Mesenteric fat pad (tissue), 1 donor: ENCODE measurements around the gene LTB4R. TPM values are rescaled to one million over a fixed set of nuclear protein-coding genes. Genes with fewer than 3 reads are reported as not detected.
A peak's percentile ranks its signal among the peaks of the same experiment; 100 is the strongest.
"Not testable (repeated sequence)": the region's sequence is repeated elsewhere in the genome, so short reads cannot be mapped to it uniquely, and the experiment has no call there.

Source experiments
- DNase-seq: peaks from one replicate; pipeline ENCODE4 v3.0.0-alpha.2; 2020; ENCODE audit warnings: low spot score
- total RNA-seq: library from RNA; stranded (reverse); fragmentation: NEBNext Ultra II Directional; extraction: Animal tissue kit (Norgen Biotek cat#: 25700); gene quantifications from one replicate; pipeline ENCODE4 v1.2.1, GENCODE V29; 2021
- donor health status: DM: yes; HTN: yes; CAD: no.

LTB4R gene
- total RNA-seq, 1 donor from 2014 or later = 11.9 TPM

DNA sequence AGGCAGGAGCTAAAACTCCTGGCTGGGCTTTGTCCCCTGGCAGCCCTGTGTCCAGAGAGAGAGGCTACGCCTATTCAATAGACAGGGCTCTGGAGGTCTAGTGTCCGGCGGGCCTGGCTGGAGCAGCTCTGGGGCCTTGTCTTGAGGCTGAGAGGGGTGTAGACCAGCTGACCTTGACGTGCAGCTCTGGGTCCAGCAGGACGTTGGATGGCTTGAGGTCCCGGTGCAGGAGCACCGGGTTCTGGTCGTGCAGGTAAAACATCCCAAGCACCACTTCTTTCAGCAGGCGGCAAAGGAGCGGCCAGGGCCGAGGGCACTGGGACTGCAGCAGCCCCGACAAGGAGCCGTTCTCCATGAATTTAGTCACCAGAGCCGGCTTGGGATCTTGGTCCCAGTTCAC is 27.5 kb downstream of the LTB4R start:
- no peak for DNase-seq

DNA sequence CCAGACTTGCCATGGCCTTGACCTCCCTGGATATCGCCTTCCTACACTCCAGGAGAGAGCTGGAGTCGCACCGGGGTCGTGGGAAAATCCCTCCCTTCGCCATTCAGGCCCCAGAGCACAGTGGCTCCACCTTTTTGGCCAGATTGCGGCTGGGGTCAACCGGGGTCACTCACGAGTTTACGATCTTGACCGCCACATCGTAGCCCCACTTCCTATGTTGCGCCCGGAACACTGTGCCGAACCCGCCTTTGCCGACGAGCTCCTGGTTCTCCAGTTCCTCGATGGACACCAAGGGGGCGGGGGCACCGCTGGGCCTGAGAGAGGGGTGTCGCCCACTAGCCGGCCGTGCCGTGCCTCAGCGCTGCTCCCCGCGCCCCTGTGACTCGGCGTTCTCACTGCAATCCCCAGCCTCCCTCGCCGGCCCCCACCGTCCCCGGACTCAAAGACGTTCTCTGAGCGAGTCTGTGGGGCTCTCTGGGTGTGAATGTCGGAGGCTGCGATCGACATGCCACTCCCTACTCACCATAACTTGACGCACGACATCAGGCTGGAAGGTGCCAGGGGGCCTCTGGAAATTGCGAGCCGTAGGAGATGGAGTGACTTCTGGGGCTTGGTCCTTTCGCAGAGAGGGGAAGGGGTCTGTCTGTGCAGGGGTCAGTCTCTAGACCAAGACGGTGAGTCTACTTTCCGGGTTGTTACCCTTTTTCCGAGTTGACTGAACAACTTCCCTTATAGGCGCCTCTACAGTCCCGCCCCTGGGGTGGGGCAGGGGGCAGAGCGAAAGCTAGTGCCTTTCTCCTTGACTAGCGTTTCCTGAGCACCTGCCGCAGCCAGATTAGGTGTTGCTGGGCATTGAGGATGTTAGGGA is 28.2 kb downstream of the LTB4R start, which contains the start of gene RIPK3:
Gene RIPK3, minus strand, starts transcription at position 708 of the 868 bp plus-strand sequence. Its CDS starts 165 bp downstream, at position 543.
- DNase-seq = no peak

DNA sequence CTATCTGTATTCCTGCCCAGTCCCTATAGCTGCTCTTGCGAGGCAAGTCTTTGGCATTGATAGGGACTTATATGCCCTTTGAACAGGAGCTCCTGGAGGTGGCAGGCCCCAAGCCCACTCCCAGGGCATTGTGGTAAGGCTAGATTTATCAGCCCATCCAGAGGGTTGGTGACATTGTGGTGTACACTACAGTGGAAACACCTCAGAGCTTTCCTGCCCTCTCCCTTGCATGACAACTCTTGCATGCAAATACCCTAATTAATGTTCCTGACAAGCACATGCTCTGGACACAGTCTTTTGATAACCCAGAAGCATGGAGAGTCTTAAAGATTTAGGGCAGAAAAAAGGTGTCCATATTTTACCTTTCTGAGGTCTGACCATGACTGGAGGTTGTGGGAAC is 29.3 kb downstream of the LTB4R start:
- DNase-seq = no peak

DNA sequence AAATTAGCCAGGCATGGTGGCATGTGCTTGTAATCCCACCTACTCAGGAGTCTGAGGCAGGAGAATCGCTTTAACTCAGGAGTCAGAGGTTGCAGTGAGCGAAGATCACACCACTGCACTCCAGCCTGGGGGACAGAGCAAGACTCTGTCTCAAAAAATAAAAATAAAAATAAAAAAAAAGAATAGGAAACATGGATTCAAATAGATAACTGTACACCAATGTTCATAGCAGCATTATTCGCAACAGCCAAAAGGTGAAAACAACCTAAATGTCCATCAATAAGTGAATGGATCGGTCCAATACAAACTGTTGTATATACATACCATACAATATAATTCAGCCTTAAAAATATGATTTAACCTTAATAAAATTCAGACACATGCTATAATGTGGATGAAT is 31.6 kb downstream of the LTB4R start:
- no peak for DNase-seq

DNA sequence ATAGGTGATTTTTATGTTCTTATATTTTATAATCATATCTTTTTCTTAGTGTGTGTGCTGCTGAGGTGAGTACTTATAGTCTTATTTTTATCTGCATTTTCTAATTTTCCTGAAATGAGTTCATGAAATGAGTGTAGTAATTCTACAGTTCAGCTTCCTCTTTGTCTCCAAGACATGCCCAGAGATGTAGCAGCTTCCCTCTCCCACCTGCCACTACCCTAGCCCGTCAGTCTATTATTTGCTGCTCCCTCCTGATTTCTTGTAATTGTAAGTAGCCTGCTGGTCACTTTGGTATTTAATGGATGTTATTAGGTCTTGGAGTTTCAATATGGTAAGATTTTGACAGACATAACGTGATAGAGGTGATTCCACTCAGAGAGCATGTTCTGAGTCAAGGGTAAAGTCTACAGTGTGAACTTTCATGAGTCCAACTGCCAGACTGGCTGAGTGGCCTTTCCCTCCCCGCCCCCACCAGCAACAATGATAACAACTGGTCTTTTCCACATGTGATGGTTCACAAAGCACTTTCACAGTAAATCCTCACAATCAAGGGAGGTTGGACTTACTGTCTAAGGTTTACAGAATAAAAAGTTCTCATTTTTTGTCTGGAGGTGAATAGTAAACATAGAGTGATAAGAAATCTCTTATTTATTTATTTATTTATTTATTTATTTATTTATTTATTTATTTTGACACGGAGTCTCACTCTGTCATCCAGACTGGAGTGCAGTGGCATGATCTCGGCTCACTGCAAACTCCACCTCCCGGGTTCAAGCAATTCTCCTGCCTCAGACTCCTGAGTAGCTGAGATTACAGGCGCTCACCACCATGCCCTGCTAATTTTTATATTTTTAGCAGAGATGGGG is 32.7 kb downstream of the LTB4R start:
- no peak for DNase-seq

DNA sequence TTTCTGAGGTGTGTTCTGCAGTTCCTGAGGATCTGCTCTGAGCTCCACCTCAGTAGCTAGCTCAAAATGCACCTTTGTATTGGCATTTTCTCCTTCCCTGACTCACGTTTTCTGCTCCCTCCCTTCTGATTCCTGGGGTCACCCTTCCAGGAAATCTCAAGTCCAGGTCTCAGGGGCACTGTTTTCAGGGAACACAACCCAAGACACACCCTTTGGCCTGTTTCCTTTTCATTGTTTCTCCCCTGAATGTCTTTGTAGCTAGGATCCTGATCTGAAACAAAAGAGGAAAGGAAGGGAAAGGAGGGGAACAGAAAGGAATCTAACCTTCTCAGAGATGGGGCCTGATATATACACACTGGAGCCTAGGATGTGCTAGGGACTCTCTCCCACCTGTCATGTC is 35.8 kb downstream of the LTB4R start:
- no peak for DNase-seq

DNA sequence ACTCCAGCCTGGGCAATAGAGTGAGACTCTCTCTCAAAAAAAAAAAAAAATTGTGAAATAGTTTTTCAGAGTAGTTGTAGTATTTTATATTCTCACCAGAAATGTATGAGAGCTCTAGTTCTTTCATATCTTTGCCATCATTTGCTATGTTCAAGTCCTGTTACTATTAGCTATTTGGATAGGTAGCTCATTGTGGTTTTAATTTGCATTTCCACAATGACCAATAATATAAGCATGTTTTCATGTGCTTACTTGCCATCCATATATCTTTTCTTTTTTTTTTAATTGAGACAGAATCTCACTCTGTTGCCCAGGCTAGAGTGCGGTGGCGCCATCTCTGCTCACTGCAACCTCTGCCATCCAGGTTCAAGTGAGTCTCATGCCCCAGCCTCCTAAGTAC is 36.9 kb downstream of the LTB4R start:
- DNase-seq = no peak

DNA sequence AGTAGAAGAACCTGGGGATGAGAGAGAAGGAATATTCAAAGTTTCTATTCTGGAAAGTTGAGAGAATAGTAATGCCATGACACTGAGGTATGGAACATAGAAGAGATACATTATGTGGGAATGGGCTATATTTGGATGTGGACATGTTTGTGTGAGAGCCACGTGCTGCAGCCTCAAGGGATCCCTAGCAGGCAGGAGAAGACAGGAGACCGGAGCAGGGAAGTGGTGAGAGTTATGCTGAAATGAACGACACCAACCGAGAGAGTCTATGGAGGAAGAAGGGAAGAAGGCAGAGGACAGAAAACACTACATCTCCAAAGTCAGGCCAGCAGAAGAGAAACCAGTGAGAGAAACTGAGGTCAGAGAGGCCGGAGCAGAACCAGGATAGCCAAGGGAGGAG is 38.4 kb downstream of the LTB4R start:
- no peak for DNase-seq

DNA sequence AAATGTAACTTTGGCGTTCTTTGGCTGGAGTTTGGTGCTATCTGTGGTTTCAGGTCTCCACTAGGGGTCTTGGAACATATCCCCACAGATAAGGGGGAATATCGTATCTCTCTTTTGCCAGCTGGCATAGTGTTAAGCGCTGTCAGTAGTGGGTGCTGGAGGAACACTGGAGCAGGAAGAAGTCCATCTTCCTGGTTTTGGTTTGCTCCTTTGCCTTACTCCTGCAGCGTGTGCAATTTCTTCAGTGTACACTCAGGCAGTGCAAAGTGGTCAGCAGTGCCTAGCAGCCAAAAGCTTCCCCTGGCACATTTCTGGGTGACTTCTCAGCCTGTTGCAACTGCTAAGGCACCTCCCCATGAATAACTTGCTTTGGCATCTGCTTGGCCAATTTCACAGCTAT is 40.2 kb downstream of the LTB4R start:
- no peak for DNase-seq

DNA sequence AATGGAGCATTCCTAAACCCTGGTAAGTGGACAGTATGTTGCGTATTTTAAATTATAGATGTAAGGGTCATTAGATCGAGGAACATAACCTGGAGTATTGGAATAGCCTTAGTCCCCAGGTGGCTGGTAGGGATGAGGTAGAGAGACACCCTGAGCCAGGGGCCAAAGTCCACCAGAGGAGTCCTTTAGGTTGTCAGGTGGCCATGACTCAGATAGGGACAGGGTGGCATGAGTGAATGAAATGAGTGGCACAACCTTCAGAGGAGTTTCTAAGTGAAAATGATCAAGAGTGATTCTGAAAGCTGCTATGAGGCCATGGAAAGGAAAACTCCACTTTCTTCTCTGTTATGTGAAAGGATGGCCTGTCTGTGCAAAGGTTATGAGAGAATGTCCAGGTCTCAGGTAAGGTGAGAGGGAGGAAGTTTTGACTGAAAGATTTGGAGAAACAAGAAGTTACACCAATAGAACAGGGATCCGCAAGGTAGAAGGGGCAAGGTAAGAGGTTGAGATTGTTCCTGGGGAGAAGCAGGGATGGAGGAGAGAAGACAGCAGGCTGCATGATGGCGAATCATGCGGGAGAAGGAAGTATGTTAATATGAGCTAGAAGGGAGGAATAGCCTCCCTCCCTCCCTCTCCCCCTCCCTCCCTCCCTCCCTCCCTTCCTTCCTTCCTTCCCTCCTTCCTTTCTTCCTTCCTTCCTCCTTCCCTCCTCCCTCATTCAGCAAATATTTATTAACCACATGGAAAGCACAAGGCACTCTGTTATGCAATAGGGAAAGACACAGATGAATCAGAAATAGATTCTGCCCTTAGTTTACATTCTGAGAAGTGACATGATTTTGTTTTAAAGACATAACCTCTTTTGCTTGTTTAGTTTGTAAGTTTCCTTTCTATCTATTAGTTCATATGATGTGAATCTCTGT is 42.5 kb downstream of the LTB4R start:
- no peak for DNase-seq

DNA sequence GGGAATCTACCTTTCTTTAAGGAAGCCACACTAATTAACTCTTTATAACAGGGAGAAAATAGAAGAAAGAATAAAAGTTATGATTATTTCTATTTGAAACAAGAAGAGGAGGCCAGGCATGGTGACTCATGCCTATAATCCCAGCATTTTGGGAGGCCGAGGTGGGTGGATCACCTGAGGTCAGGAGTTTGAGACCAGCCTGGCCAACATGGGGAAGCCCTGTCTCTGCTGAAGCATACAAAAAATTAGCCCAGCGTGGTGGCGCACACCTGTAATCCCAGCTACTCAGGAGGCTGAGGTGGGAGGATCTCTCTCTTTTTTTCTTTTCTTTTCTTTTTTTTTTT is 43.2 kb downstream of the LTB4R start:
- not testable (repeated sequence) for DNase-seq

DNA sequence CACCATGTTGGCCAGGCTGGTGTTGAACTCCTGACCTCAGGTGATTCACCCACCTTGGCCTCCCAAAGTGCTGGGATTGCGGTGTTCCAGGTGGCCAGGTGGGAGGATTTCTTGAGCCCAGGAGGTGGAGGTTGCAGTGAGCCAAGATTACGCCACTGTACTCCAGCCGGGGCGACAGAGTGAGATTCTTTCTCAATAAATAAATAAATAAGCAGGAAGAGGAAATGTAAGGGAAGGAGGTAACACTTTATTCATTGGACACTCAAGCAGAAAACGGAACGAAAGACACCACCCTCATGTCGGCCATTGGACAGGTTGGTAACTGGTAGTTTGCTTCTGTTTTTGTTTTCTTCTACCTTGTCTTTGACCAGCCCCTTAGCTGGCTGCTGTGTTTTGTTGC is 43.7 kb downstream of the LTB4R start:
- no peak for DNase-seq

DNA sequence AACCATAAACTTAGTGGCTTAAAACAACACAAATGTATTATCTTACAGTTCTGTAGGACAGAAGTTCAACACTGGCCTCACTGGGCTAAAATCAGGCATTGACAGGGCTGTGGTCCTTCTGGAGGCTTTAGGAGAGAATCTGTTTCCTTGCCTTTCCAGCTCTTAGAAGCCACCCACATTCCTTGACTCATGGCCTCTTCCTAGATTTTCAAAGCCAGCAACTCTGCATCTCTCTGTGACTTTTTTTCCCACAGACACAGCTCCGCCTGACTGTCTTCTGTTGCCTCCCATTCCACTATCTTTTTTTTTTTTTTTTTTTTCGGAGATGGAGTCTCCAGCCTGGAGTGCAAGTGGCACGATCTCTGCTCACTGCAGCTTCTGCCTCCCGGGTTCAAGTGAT is 44.9 kb downstream of the LTB4R start:
- DNase-seq = no peak

DNA sequence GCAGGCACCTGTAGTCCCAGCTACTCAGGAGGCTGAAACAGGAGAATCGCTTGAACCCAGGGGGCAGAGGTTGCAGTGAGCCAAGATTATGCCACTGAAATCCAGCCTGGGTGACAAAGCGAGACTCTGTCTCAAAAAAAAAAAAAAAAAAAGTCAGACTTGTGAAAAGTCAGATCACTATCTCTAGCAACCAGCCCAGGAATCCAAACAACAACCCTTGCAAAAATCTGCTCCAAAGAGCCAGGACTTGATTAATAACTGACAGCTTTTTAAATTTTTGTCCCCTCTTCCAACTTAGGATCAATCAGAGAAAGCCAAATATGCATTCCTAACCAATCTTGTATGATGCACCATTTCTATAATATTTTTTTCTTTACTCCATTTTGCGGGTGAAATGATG is 49.0 kb downstream of the LTB4R start:
- DNase-seq = no peak

DNA sequence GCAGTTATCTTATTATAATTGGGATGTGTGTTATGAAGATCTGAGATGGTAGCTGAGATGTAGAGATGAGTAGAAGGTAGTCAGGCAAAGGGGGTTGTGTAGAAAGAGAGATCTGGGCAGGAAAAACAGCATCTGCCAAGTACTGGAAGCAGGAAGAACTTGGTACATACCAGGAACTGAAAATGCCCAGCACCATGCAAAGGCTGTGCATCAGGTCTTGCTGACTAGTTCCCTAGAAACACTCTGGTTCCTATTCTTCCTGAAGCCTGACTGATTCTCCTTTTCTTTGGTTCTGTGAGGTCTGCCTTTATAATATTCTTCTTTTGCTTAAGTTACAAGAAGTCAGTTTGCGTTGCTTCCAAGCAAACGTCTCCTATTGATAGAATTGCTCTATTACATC is 50.0 kb downstream of the LTB4R start:
- DNase-seq = no peak

DNA sequence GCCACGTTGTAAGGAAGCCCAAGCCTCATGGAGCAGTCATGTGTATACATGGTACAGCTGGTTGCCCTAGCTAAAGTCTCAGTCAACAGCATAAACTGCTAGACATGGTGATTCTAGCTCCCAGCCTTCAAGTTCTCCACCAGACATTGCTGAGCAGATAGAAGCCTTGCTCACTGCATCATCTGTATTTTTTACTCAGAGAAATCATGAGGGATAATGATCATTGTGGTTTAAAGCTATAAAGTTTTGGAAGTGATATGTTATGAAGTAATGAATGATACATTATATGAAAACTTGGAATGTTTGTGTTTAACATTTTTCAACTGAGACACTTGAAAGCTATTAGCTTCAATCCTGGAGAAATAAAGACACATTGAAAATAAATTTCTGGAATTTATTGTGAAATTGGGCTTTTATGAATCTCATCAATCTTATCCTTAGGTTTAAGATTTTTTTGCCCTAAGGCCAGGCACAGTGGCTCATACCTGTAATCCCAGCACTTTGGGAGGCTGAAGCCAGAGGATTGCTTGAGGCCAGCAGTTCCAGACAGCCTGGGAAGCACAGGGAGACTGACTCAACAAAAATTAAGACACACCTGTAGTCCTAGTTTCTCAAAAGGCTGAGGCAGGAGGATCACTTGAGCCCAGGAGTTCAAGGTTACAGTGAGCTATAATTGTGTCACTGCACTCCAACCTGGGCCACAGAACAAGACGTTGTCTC is 51.1 kb downstream of the LTB4R start:
- no peak for DNase-seq

DNA sequence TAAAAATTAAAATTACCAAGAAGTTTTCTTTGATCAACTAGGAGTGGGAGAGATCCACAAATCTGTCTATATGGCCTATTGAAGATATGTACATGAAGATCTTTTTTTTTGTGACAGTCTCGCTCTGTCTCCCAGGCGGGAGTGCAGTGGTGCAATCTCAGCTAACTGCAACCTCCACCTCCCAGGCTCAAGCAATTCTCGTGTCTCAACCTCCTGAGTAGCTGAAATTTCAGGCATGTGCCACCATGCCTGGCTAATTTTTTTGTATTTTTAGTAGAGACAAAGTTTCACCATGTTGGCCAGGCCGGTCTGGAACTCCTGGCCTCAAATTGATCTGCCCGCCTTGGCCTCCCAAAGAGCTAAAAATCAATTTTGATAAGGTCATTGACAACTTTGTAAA is 52.1 kb downstream of the LTB4R start:
- no peak for DNase-seq

DNA sequence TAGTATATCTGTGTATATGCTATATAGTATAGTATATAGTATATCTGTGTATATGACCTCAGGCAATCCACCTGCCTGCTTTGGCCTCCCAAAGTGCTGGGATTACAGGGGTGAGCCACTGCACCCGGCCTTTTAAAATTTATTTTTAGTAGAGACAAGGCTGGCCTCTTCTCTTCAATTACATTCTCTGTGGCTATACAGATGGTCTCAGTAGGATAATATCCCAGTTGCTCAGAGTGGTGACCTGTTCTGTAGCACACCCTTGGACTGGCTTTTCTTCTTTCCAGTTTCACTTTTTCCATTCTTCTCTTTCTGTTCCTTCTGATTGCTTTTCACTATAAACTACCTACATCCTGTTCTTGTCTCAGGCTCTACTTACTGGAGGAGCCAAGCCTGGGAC is 53.5 kb downstream of the LTB4R start:
- no peak for DNase-seq

DNA sequence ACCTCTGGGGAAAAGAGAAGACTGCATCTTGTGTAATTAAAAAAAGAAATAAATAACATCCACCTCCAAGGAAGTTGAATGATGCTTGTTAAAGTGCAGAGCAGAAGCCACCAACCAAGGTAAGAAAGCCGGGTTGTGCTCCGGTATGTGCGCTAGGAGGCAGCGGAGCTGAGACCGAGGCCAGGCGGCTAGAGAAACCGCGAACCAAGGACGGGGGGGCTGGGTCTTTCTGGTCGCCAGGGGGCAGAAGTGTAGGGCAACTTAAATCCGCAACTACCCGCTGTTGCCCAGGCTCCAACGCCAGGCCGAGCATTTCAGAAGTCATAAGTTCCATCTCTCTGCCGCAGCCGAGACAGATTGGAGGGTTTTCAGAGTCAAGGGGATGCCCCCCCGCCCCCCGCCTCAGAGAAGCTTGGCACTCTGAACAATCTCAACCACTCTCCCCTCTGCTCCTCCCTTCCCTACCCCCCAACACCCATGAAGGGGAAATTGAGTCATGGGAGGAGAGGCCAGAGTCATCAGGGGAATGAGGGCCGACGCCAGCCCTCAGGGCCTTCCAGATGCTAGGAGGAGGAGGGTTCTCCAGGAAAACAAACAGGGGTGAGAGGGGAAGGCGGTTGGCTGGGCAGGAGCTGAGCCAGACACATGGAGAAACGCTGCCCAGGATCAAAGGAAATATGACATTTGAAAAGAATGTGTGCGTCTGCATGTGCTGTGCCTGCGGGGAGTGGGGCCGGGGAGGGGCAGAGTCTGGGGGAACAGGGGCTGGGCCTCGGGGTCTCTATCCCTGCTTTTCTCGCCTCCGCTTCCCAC is 54.5 kb downstream of the LTB4R start:
- DNase-seq = peak; percentile 94

DNA sequence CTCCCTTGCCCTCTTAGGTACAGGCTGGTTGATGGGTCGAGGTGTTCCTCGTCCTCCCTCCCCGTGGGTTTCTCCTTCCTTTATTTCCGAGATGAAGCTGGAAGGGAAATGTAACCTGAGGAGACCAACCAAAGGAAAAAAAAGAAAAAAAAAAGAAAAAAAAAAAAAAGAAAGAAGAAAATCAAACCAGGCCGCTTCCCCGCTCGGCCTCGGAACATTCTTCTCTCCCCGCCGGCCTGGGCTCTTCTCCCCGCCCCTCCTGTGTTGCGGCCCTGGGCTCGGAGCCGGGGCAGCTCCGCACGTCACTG is 55.1 kb downstream of the LTB4R start:
- no peak for DNase-seq
